Mesothelial cell of epicardium (in vitro differentiated cells): ENCODE data around the gene MEIS2. TPM values are rescaled to one million over a fixed set of nuclear protein-coding genes. Genes with fewer than 3 reads are reported as not detected.

Experiments
- DNase-seq, 2 experiments: peaks; one replicate each; pipeline ENCODE4 v3.0.0; 2021; ENCODE audit warnings: low spot score in 2 of 2; ENCODE audit not compliant: unreplicated experiment in 2 of 2
- H3K27ac Mint-ChIP-seq: 2 replicates; pipeline ENCODE4 v1.8.0; 2021; ENCODE audit warnings: mixed read lengths
- H3K27me3 Mint-ChIP-seq: 2 replicates; pipeline ENCODE4 v1.8.0; 2021; ENCODE audit warnings: low read depth, mixed read lengths
- H3K36me3 Mint-ChIP-seq: 2 replicates; pipeline ENCODE4 v1.8.0; 2021; ENCODE audit warnings: mixed read lengths
- H3K4me1 Mint-ChIP-seq: 2 replicates; pipeline ENCODE4 v1.8.0; 2021; ENCODE audit warnings: mixed read lengths
- H3K4me3 Mint-ChIP-seq: 2 replicates; pipeline ENCODE4 v1.8.0; 2021; ENCODE audit warnings: mild to moderate bottlenecking, moderate library complexity, mixed read lengths
- H3K9me3 Mint-ChIP-seq: 2 replicates; pipeline ENCODE4 v1.8.0; 2021; ENCODE audit warnings: mixed read lengths
- CTCF ChIP-seq: fragments of 200-600 bp; sonication (generic); IDR thresholded peaks from one replicate; pipeline ENCODE4 v1.5.0; 2021; ENCODE audit warnings: antibody characterized with exemption; ENCODE audit not compliant: unreplicated experiment
- total RNA-seq: library from RNA; stranded (reverse); gene quantifications from 3 replicates; pipeline ENCODE4 v1.2.1, GENCODE V29; 2021

MEIS2 gene
- total RNA-seq, 1 donor from 2014 or later = 397 TPM

GRCh38 chr15:37053166-37053565 is 47.2 kb downstream of the MEIS2 start:
- Mint-ChIP-seq H3K9me3 (peaks cover 9% of the 10 kb centered on the region), H3K27me3 (no peaks in the 10 kb centered on the region), H3K36me3 (peaks cover 46% of the 10 kb centered on the region), H3K27ac (peak overlapping the region; percentile 31), H3K4me3 (no peak overlapping the region), H3K4me1 (peaks cover 51% of the 10 kb centered on the region)
- DNase-seq = no peak
- no peak for TF ChIP-seq CTCF

- Mint-ChIP-seq H3K27me3 (no peaks in the 10 kb centered on the region), H3K9me3 (peaks cover 9% of the 10 kb centered on the region), H3K4me1 (peaks cover 47% of the 10 kb centered on the region), H3K4me3 (no peak overlapping the region), H3K27ac (peak overlapping the region; percentile 3), H3K36me3 (peaks cover 38% of the 10 kb centered on the region)
- DNase-seq = no peak
- no peak for TF ChIP-seq CTCF
Measured at GRCh38 chr15:37050345-37050744, 50.0 kb downstream of the MEIS2 start.

- Mint-ChIP-seq H3K27ac (peak overlapping the region; percentile 87), H3K27me3 (no peaks in the 10 kb centered on the region), H3K36me3 (peaks cover 36% of the 10 kb centered on the region), H3K9me3 (peaks cover 9% of the 10 kb centered on the region), H3K4me3 (no peak overlapping the region), H3K4me1 (peaks cover 40% of the 10 kb centered on the region)
- TF ChIP-seq CTCF = no peak
- DNase-seq = no peak
Measured at GRCh38 chr15:37046876-37047614, 53.3 kb downstream of the MEIS2 start.

- H3K4me3 Mint-ChIP-seq = peak overlapping the region; percentile 20
- no peak for TF ChIP-seq CTCF
- H3K36me3 Mint-ChIP-seq = peaks cover 34% of the 10 kb centered on the region
- peaks cover 5% of the 10 kb centered on the region for H3K9me3 Mint-ChIP-seq
- no peaks in the 10 kb centered on the region for H3K27me3 Mint-ChIP-seq
- H3K27ac Mint-ChIP-seq = peak overlapping the region; percentile 88
- no peak for DNase-seq
- peaks cover 40% of the 10 kb centered on the region for H3K4me1 Mint-ChIP-seq
Measured at GRCh38 chr15:37045859-37046740, 54.2 kb downstream of the MEIS2 start.

GRCh38 chr15:37044915-37045648 is 55.3 kb downstream of the MEIS2 start:
- peaks cover 28% of the 10 kb centered on the region for H3K36me3 Mint-ChIP-seq
- peaks cover 44% of the 10 kb centered on the region for H3K4me1 Mint-ChIP-seq
- H3K4me3 Mint-ChIP-seq = no peak overlapping the region
- H3K9me3 Mint-ChIP-seq = no peaks in the 10 kb centered on the region
- TF ChIP-seq CTCF = no peak
- DNase-seq = no peak
- no peaks in the 10 kb centered on the region for H3K27me3 Mint-ChIP-seq
- H3K27ac Mint-ChIP-seq = peak overlapping the region; percentile 88
